Left colon (tissue), 2 donors: ENCODE measurements around the gene SHC3. TPM values are rescaled to one million over a fixed set of nuclear protein-coding genes. Genes with fewer than 3 reads are reported as not detected.

Experiments used
- ATAC-seq: fragments of 200-7000 bp; cut with Tn5 transposase; one replicate; pipeline ENCODE4 v1.9.1; 2020; ENCODE audit warnings: mild to moderate bottlenecking, moderate library complexity
- DNase-seq, 2 donors: peaks; one replicate each; pipeline ENCODE4 v3.0.0-alpha.2; 2020
- intact Hi-C, 2 donors: fragments of 100-400 bp; cut with DNase I in 1 of 2; cut with micrococcal nuclease in 1 of 2; formaldehyde crosslinking; loops; one replicate each; pipeline versions ENCODE4 v1.11.2 to v1.14.0; 2022; cut with DNase I, micrococcal nuclease
- total RNA-seq, 2 donors: library from RNA; stranded (reverse); fragmentation: NEBNext Ultra II Directional; extraction: Animal tissue kit (Norgen Biotek cat#: 25700); gene quantifications; one replicate each; pipeline ENCODE4 v1.2.1, GENCODE V29; 2021
- donor health status: DM: no; HTN: no; CAD: no.
- donor health status: DM: yes; HTN: yes; CAD: no.

Gene SHC3
- total RNA-seq, 2 donors from 2014 or later, result 0.27 to 1.6 TPM

DNA sequence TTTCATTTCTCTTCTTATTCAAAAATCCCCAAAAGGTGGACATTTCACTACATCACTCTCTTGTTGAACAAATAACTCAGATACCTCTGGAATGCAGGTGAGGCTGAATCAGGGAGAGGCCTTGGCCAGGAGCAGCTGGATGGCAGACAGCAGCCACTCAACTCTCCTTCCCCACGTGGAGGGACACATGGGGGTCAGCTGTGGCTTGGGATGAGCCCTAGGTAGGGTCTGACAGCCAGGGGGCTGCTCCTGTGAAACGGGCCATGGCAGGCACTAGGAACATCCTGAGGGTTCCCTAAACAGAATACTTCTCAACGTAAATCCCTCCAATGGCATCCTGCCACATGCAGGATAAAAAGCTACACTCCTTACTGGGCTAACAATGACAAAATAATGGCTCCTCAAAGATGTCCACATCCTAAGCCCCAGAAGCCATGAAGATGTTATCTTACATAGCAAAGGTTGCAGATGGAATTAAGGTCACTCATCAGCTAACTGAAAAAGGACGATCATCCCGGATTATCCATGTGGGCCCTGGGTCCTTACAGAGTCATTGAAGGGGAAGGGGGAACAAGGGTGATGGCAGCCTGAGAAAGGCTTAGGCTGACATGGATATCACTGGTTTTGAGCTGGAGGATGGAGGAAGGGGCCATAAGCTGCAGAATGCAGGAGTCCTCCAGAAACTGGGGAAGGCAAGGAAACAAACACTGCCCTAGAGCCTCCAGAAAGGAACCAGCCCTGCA is 218.7 kb downstream of the SHC3 start:
- no peak for DNase-seq
- intact Hi-C loops, result no loop called here
- no peak for ATAC-seq

DNA sequence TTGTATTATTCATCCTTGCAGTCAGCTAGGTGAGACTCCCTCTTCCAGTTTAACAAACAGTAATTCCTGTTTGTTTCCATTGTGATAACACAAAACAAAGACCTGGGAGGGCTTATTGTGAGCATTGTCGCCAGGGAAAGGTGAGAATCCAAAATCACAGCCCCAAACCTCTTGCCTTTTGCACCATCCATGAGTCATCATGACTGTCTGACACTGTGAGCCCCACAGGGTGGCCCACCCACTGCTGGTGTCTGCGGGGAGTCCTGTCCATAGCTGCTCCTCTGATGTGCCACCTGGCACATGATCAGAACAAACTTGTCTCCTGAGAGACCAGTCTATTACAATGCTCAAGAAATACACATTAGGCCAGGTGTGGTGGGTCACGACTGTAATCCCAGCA is 221.1 kb downstream of the SHC3 start:
- no peak for DNase-seq
- no peak for ATAC-seq

More for the DNA sequence above, 221.1 kb downstream of the SHC3 start:
- intact Hi-C loops, result no loop called here

Other genes with a start within 250 kb of the SHC3 start
- gene S1PR3, start 187.3 kb downstream of the SHC3 start, total RNA-seq, result 1 to 10 TPM; 1.7 to 3.2 TPM
- gene CKS2, start 132.4 kb upstream of the SHC3 start, total RNA-seq, result 10 to 100 TPM; 14.9 to 21.2 TPM
- 10 to 100 TPM; 49.4 to 54.3 TPM for gene SECISBP2, start 139.7 kb upstream of the SHC3 start, total RNA-seq